ACC112 (cell line): ENCODE results near the gene MBNL3.

Experiments used
- H2AFZ ChIP-seq: fragments of 200-600 bp; sonication (generic); one replicate; pipeline ENCODE4 v1.6.0; 2017; ENCODE audit warnings: antibody characterized with exemption, low read length; ENCODE audit not compliant: unreplicated experiment
- H3K27ac ChIP-seq: fragments of 200-600 bp; sonication (generic); 2 replicates; pipeline ENCODE4 v1.5.1; 2014; ENCODE audit warnings: low read depth, mild to moderate bottlenecking, antibody characterized with exemption, low read length, moderate library complexity
- H3K27me3 ChIP-seq: fragments of 200-600 bp; sonication (generic); 2 replicates; pipeline ENCODE4 v1.6.1; 2014; ENCODE audit warnings: mild to moderate bottlenecking, antibody characterized with exemption, low read length, moderate library complexity, mixed read lengths; ENCODE audit not compliant: insufficient read depth
- H3K36me3 ChIP-seq: fragments of 200-600 bp; sonication (generic); 2 replicates; pipeline ENCODE4 v1.6.1; 2016; ENCODE audit warnings: mild to moderate bottlenecking, antibody characterized with exemption, low read length, moderate library complexity, mixed read lengths; ENCODE audit not compliant: insufficient read depth
- H3K4me1 ChIP-seq: fragments of 200-600 bp; sonication (generic); one replicate; pipeline ENCODE4 v1.6.1; 2016; ENCODE audit warnings: low read length, mixed read lengths; ENCODE audit not compliant: insufficient read depth, unreplicated experiment, control insufficient read depth
- H3K4me3 ChIP-seq: fragments of 200-600 bp; sonication (generic); 2 replicates; pipeline ENCODE4 v1.5.1; 2014; ENCODE audit warnings: mild to moderate bottlenecking, low read depth, low read length
- H3K79me2 ChIP-seq: fragments of 200-600 bp; sonication (generic); one replicate; pipeline ENCODE4 v1.6.0; 2016; ENCODE audit warnings: low read length; ENCODE audit not compliant: control insufficient read depth, unreplicated experiment, insufficient read depth

The MBNL3 gene

DNA sequence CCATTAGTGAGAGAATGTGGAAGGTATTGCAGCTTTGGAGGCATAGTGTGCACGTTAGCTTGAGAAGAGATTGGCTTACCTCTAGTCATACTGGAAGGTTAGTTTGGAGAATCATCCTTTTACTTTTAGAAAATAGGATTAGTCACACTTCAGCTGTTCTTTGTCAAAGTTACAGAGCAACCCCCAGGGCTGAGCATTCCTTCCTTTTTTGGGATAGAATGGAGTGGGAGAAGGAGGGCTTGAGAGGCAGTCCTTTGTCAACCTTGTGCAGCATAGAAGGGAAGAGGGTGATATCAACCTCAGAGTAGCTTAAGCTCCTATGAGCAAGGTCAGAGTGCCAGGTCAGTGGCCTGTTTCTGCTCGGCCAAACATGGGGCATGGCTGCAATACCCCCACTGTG is 8.6 kb upstream of the MBNL3 start:
- Histone ChIP-seq H3K4me1 (no peaks in the 10 kb centered on the region), H3K79me2 (no peaks in the 10 kb centered on the region), H3K27me3 (peaks cover 10% of the 10 kb centered on the region; the same call in 1 of the 2 replicates), H2AFZ (no peak overlapping the region), H3K4me3 (no peak overlapping the region), H3K27ac (no peak overlapping the region), H3K36me3 (no peaks in the 10 kb centered on the region)

GRCh38 chrX:132493095-132493494 is 4.3 kb upstream of the MBNL3 start:
- no peaks in the 10 kb centered on the region for H3K4me1 ChIP-seq
- H2AFZ ChIP-seq = no peak overlapping the region
- H3K4me3 ChIP-seq = no peak overlapping the region
- peaks cover 7% of the 10 kb centered on the region; the same call in 1 of the 2 replicates for H3K27me3 ChIP-seq
- H3K79me2 ChIP-seq = no peaks in the 10 kb centered on the region
- H3K36me3 ChIP-seq = no peaks in the 10 kb centered on the region
- no peak overlapping the region for H3K27ac ChIP-seq

- no peaks in the 10 kb centered on the region for H3K4me1 ChIP-seq
- no peaks in the 10 kb centered on the region for H3K36me3 ChIP-seq
- no peaks in the 10 kb centered on the region for H3K79me2 ChIP-seq
- H3K27ac ChIP-seq = no peak overlapping the region
- H3K27me3 ChIP-seq = no peaks in the 10 kb centered on the region
- H3K4me3 ChIP-seq = no peak overlapping the region
- no peak overlapping the region for H2AFZ ChIP-seq
These were observed 2.4 kb upstream of the MBNL3 start for GRCh38 chrX:132491191-132491590.

GRCh38 chrX:132489578-132490419 is 961 bp upstream of the MBNL3 start:
- H2AFZ ChIP-seq = peak overlapping the region; percentile 93
- no peaks in the 10 kb centered on the region for H3K27me3 ChIP-seq
- peak overlapping the region; percentile 85 for H3K4me3 ChIP-seq
- no peaks in the 10 kb centered on the region for H3K79me2 ChIP-seq
- H3K36me3 ChIP-seq = no peaks in the 10 kb centered on the region
- peak overlapping the region; percentile 4; the same call in 1 of the 2 replicates for H3K27ac ChIP-seq
- no peaks in the 10 kb centered on the region for H3K4me1 ChIP-seq

- Histone ChIP-seq H3K4me3 (peak overlapping the region; percentile 85), H3K27me3 (no peaks in the 10 kb centered on the region), H3K4me1 (no peaks in the 10 kb centered on the region), H2AFZ (peak overlapping the region; percentile 28), H3K36me3 (no peaks in the 10 kb centered on the region), H3K79me2 (no peaks in the 10 kb centered on the region), H3K27ac (no peak overlapping the region)
These were observed 595 bp downstream of the MBNL3 start for GRCh38 chrX:132488180-132488705.

- Histone ChIP-seq H3K36me3 (no peaks in the 10 kb centered on the region), H3K27me3 (no peaks in the 10 kb centered on the region), H3K4me3 (no peak overlapping the region), H2AFZ (no peak overlapping the region), H3K4me1 (no peaks in the 10 kb centered on the region), H3K27ac (no peak overlapping the region), H3K79me2 (no peaks in the 10 kb centered on the region)
These were observed 2.1 kb downstream of the MBNL3 start for GRCh38 chrX:132486599-132487178.

- Histone ChIP-seq H3K27me3 (no peaks in the 10 kb centered on the region), H2AFZ (no peak overlapping the region), H3K79me2 (no peaks in the 10 kb centered on the region), H3K4me3 (no peak overlapping the region), H3K27ac (no peak overlapping the region), H3K4me1 (peaks cover 11% of the 10 kb centered on the region), H3K36me3 (no peaks in the 10 kb centered on the region)
These were observed 4.9 kb downstream of the MBNL3 start for GRCh38 chrX:132483951-132484350.

DNA sequence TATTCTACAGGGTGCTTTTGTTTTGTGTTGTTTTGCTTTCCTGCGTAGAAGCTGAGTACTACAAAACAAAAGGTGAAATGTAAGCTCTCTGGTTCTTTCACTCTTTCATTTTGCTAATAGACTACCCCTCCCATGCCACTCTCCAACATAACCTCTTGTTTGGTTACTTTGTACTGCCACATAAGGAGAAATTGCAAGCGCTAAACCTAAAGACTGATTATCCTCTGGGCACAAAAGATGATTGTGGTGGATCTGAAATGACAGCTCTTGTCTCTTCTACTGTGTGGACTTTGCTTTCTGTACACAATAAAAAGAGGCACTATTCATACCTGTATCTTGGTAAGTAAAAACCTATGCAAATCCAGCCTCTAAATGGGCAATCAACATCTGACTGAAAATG is 5.3 kb downstream of the MBNL3 start:
- Histone ChIP-seq H3K27me3 (no peaks in the 10 kb centered on the region), H3K27ac (no peak overlapping the region), H3K4me1 (peaks cover 11% of the 10 kb centered on the region), H3K4me3 (no peak overlapping the region), H3K36me3 (no peaks in the 10 kb centered on the region), H3K79me2 (no peaks in the 10 kb centered on the region), H2AFZ (no peak overlapping the region)

- no peaks in the 10 kb centered on the region for H3K36me3 ChIP-seq
- H3K79me2 ChIP-seq = no peaks in the 10 kb centered on the region
- H3K4me1 ChIP-seq = peaks cover 11% of the 10 kb centered on the region
- H3K27ac ChIP-seq = no peak overlapping the region
- H2AFZ ChIP-seq = no peak overlapping the region
- H3K27me3 ChIP-seq = no peaks in the 10 kb centered on the region
- H3K4me3 ChIP-seq = no peak overlapping the region
These were observed 6.2 kb downstream of the MBNL3 start for GRCh38 chrX:132482632-132483031.

- Histone ChIP-seq H3K4me1 (peaks cover 11% of the 10 kb centered on the region), H3K79me2 (no peaks in the 10 kb centered on the region), H3K36me3 (no peaks in the 10 kb centered on the region), H3K4me3 (no peak overlapping the region), H2AFZ (peak overlapping the region; percentile 53), H3K27me3 (no peaks in the 10 kb centered on the region), H3K27ac (peak overlapping the region; percentile 55)
These were observed 7.4 kb downstream of the MBNL3 start for GRCh38 chrX:132481449-132481848.
